ENCODE measurements around the gene MLEC. TPM values are rescaled to one million over a fixed set of nuclear protein-coding genes. Genes with fewer than 3 reads are reported as not detected.

MLEC gene
- total RNA-seq, 1 experiment from 2014 or later: 181 TPM

DNA sequence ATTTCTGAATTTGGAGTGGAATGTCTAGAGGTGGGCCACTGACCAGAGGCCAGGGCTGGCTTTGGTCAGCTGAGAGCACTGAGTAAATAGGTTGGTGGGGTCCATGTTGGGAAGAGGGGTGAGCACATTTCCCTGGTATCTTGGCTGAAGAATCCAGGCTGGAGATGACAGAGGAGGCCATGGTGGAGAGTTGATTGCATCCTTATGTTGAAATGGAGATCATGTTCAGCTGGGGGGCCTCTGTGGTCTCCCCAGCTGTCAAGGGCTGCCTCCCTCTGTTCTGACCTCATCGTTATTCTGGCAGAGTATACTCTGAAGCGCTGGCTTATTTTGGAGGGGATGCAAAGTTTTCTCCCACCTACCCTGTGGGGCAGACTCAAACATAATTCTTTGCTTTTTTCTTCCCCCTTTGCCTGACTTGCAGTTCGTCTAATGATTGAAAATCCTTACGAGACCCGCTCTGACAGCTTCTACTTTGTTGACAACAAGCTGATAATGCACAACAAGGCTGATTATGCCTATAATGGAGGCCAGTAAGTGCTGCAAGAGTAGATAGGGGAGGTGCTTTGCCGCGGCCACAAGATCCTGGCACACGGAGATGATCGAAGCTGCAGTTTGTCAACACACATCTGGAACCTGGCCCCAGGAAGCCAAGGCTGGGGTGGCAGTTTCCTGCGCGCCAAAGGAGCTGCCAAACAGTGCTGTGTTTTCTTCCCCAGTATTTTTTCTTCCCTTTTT is 32.7 kb downstream of the MLEC start:
- Histone ChIP-seq H2BK12ac (ENCODE audit: insufficient read length, low read depth, low read length) (no peak overlapping the region), H3K27me3 (ENCODE audit: insufficient read depth, low read length) (no peaks in the 10 kb centered on the region), H3K18ac (ENCODE audit: insufficient read length, low read depth, low read length) (no peak overlapping the region), H3K27ac (ENCODE audit: insufficient read length, low read depth, low read length) (no peak overlapping the region), H4K8ac (replicated peaks; ENCODE audit: insufficient read length, low read depth, low read length) (no peak overlapping the region), H3K9me3 (ENCODE audit: control insufficient read depth, low read depth, low read length) (no peaks in the 10 kb centered on the region), H2BK15ac (ENCODE audit: low read depth, low read length) (no peak overlapping the region), H2BK120ac (ENCODE audit: low read depth, low read length, poor library complexity, severe bottlenecking) (no peak overlapping the region), H3K4ac (ENCODE audit: low read depth, low read length) (no peak overlapping the region), H3K4me1 (ENCODE audit: insufficient read depth, low read length) (no peaks in the 10 kb centered on the region), H4K20me1 (ENCODE audit: control insufficient read depth, insufficient read depth, insufficient read length) (no peaks in the 10 kb centered on the region), H3K56ac (ENCODE audit: insufficient read length, low read depth, low read length) (no peak overlapping the region), H3K9ac (ENCODE audit: extremely low read depth, insufficient read length, low read length) (no peak overlapping the region), H3K23ac (ENCODE audit: insufficient read length, low read depth, low read length) (no peak overlapping the region), H2BK20ac (ENCODE audit: low read depth, low read length, poor library complexity, severe bottlenecking) (no peak overlapping the region), H3K14ac (ENCODE audit: insufficient read depth, low read length) (no peak overlapping the region), H3K4me2 (ENCODE audit: insufficient read depth, insufficient read length, low read length) (no peak overlapping the region), H3K23me2 (ENCODE audit: insufficient read length, low read depth, low read length, poor library complexity, severe bottlenecking) (no peaks in the 10 kb centered on the region), H2AFZ (ENCODE audit: low read length) (no peak overlapping the region), H4K5ac (ENCODE audit: insufficient read length, low read depth, low read length) (no peak overlapping the region), H2AK5ac (ENCODE audit: insufficient read length, low read length) (no peak overlapping the region), H3K79me2 (ENCODE audit: insufficient read depth, low read length) (no peaks in the 10 kb centered on the region), H4K91ac (ENCODE audit: insufficient read length, low read depth, low read length) (no peak overlapping the region), H2BK5ac (ENCODE audit: insufficient read length, low read length) (no peak overlapping the region), H3K79me1 (ENCODE audit: insufficient read depth, low read depth, low read length, poor library complexity, severe bottlenecking) (no peaks in the 10 kb centered on the region), H3T11ph (ENCODE audit: low read length) (no peak overlapping the region)
- Mint-ChIP-seq H3K4me3 (no peak overlapping the region), H3K27me3 (ENCODE audit: low read depth) (no peaks in the 10 kb centered on the region), H3K4me1 (peaks cover 3 to 4% of the 10 kb centered on the region in 2 experiments), H3K27ac (no peak overlapping the region), H3K9me3 (no peaks in the 10 kb centered on the region), H3K36me3 (ENCODE audit: insufficient read depth in 1 of 3, low read depth in 3 of 3) (peaks cover 47 to 92% (median 86%) of the 10 kb centered on the region in 3 experiments)
- no peak for DNase-seq
- TF ChIP-seq, protein P1, sequence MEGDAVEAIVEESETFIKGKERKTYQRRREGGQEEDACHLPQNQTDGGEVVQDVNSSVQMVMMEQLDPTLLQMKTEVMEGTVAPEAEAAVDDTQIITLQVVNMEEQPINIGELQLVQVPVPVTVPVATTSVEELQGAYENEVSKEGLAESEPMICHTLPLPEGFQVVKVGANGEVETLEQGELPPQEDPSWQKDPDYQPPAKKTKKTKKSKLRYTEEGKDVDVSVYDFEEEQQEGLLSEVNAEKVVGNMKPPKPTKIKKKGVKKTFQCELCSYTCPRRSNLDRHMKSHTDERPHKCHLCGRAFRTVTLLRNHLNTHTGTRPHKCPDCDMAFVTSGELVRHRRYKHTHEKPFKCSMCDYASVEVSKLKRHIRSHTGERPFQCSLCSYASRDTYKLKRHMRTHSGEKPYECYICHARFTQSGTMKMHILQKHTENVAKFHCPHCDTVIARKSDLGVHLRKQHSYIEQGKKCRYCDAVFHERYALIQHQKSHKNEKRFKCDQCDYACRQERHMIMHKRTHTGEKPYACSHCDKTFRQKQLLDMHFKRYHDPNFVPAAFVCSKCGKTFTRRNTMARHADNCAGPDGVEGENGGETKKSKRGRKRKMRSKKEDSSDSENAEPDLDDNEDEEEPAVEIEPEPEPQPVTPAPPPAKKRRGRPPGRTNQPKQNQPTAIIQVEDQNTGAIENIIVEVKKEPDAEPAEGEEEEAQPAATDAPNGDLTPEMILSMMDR (conservative IDR thresholded peaks at IDR 0.05): no peak
- WGBS (ENCODE audit: extremely low coverage, insufficient read length, low lambda C conversion rate): no CpG with 5 or more reads among the region's 11 CpGs
